CD14-positive monocyte (primary cell): Measurements from ENCODE around the gene COL9A3. TPM values are rescaled to one million over a fixed set of nuclear protein-coding genes. Genes with fewer than 3 reads are reported as not detected.

Experiments
- DNase-seq, 3 donors: peaks; one replicate each; pipeline ENCODE4 v3.0.0-alpha.2; 2011 to 2022
- H2AFZ ChIP-seq: 2 replicates; pipeline ENCODE4 v1.6.0; 2012; ENCODE audit warnings: mild to moderate bottlenecking, low read depth, low read length, inconsistent platforms; ENCODE audit not compliant: insufficient read depth, poor library complexity, severe bottlenecking
- H3K27ac ChIP-seq, 2 donors: 1 replicate in 1 of 2; 2 replicates in 1 of 2; pipeline ENCODE4 v1.5.1; 2012 to 2013; ENCODE audit warnings: low read length in 2 of 2, control low read depth in 1 of 2, inconsistent platforms in 1 of 2, low read depth in 1 of 2, mild to moderate bottlenecking in 1 of 2
- H3K27me3 ChIP-seq, 2 donors: one replicate each; pipeline versions ENCODE4 v1.6.0 to v1.6.1; 2011 to 2013; ENCODE audit warnings: low read length in 2 of 2; ENCODE audit not compliant: control insufficient read depth in 2 of 2, insufficient read depth in 2 of 2
- H3K36me3 ChIP-seq, 2 donors: replicated peaks in 1 of 2; 1 replicate in 1 of 2; 2 replicates in 1 of 2; pipeline versions ENCODE4 v1.5.1 to v1.6.1; 2012 to 2013; ENCODE audit warnings: low read length in 2 of 2, control low read depth in 1 of 2, inconsistent platforms in 1 of 2, mild to moderate bottlenecking in 1 of 2; ENCODE audit not compliant: insufficient read depth in 2 of 2, control insufficient read depth in 1 of 2
- H3K4me1 ChIP-seq, 2 donors: 1 replicate in 1 of 2; 2 replicates in 1 of 2; pipeline versions ENCODE4 v1.5.1 to v1.6.1; 2012 to 2013; ENCODE audit warnings: low read length in 2 of 2, control low read depth in 1 of 2, inconsistent platforms in 1 of 2, mild to moderate bottlenecking in 1 of 2, moderate library complexity in 1 of 2; ENCODE audit not compliant: insufficient read depth in 2 of 2, control insufficient read depth in 1 of 2
- H3K4me2 ChIP-seq: replicated peaks from 2 replicates; pipeline ENCODE3; 2012; ENCODE audit warnings: low read length, moderate library complexity, mild to moderate bottlenecking; ENCODE audit not compliant: poor library complexity, severe bottlenecking; ENCODE audit errors: extremely low read depth
- H3K4me3 ChIP-seq, 3 experiments: fragments of 200-600 bp in 1 of 3; sonication (generic) in 1 of 3; replicated peaks in 1 of 3; 1 replicate in 2 of 3; 2 replicates in 1 of 3; pipeline ENCODE4 v1.5.1; 2011 to 2013; ENCODE audit warnings: low read length in 3 of 3, mild to moderate bottlenecking in 3 of 3, control low read depth in 2 of 3, low read depth in 2 of 3, inconsistent platforms in 1 of 3, moderate library complexity in 1 of 3
- H3K79me2 ChIP-seq: 2 replicates; pipeline ENCODE4 v1.6.0; 2012; ENCODE audit warnings: mild to moderate bottlenecking, control low read depth, inconsistent platforms, low read length, moderate library complexity; ENCODE audit not compliant: insufficient read depth
- H3K9ac ChIP-seq: 2 replicates; pipeline ENCODE4 v1.6.0; 2017; ENCODE audit warnings: low read length, mild to moderate bottlenecking; ENCODE audit not compliant: insufficient read depth, poor library complexity, severe bottlenecking
- H3K9me3 ChIP-seq, 2 donors: replicated peaks in 1 of 2; 1 replicate in 1 of 2; 2 replicates in 1 of 2; pipeline versions ENCODE4 v1.5.1 to v1.6.1; 2012 to 2013; ENCODE audit warnings: low read length in 2 of 2, control low read depth in 1 of 2; ENCODE audit not compliant: control insufficient read depth in 1 of 2, insufficient read depth in 1 of 2
- H4K20me1 ChIP-seq: 2 replicates; pipeline ENCODE4 v1.6.0; 2012; ENCODE audit warnings: mild to moderate bottlenecking, low read length, control low read depth, moderate library complexity; ENCODE audit not compliant: insufficient read depth
- H3K27ac Mint-ChIP-seq, 7 donors: one replicate each; pipeline ENCODE4 v1.8.0; 2020; ENCODE audit warnings: mild to moderate bottlenecking in 7 of 7, mixed read lengths in 7 of 7, moderate library complexity in 6 of 7, inconsistent platforms in 2 of 7
- H3K27me3 Mint-ChIP-seq, 3 donors: one replicate each; pipeline ENCODE4 v1.8.0; 2021 to 2022; ENCODE audit warnings: low read depth in 3 of 3, mild to moderate bottlenecking in 3 of 3, mixed read lengths in 3 of 3, moderate library complexity in 3 of 3, inconsistent platforms in 1 of 3
- H3K36me3 Mint-ChIP-seq, 2 donors: one replicate each; pipeline ENCODE4 v1.8.0; 2020; ENCODE audit warnings: mixed read lengths in 2 of 2, inconsistent platforms in 1 of 2, mild to moderate bottlenecking in 1 of 2
- H3K4me1 Mint-ChIP-seq: one replicate; pipeline ENCODE4 v1.8.0; 2020; ENCODE audit warnings: mild to moderate bottlenecking, mixed read lengths
- H3K4me3 Mint-ChIP-seq, 2 donors: one replicate each; pipeline ENCODE4 v1.8.0; 2020; ENCODE audit warnings: mild to moderate bottlenecking in 2 of 2, mixed read lengths in 2 of 2, moderate library complexity in 1 of 2
- H3K9me3 Mint-ChIP-seq, 7 donors: one replicate each; pipeline ENCODE4 v1.8.0; 2020 to 2022; ENCODE audit warnings: mixed read lengths in 7 of 7, mild to moderate bottlenecking in 6 of 7, moderate library complexity in 6 of 7, inconsistent platforms in 2 of 7
- CTCF ChIP-seq: fragments of 200-600 bp; IDR thresholded peaks from one replicate; pipeline ENCODE4 v1.8.0; 2022; ENCODE audit warnings: antibody characterized with exemption, mild to moderate bottlenecking
- WGBS: methylation state at CpG from one replicate; pipeline ENCODE4 v1.1.5; 2013; ENCODE audit warnings: missing lambda C conversion rate; ENCODE audit not compliant: insufficient coverage; 5-methylcytosine and 5-hydroxymethylcytosine counted together
- intact Hi-C, 2 donors: fragments of 100-400 bp; cut with micrococcal nuclease; formaldehyde crosslinking; loops; one replicate each; pipeline versions ENCODE4 v1.15.0 to v1.15.1; 2023
- polyA plus RNA-seq, 3 donors: library from polyadenylated mRNA; depleted of rRNA in 1 of 3; unstranded in 2 of 3; stranded (reverse) in 1 of 3; fragments of 300-500 nt in 2 of 3; fragments of >200 nt in 1 of 3; fragmentation: Illumina TruSeq in 2 of 3; gene quantifications; 1 replicate in 2 of 3; 2 replicates in 1 of 3; pipeline ENCODE4 v1.2.3, GENCODE V29; 2012 to 2021

COL9A3 gene
- polyA plus RNA-seq, 3 donors: 1.8 to 4.4 (median 2.6) TPM

DNA sequence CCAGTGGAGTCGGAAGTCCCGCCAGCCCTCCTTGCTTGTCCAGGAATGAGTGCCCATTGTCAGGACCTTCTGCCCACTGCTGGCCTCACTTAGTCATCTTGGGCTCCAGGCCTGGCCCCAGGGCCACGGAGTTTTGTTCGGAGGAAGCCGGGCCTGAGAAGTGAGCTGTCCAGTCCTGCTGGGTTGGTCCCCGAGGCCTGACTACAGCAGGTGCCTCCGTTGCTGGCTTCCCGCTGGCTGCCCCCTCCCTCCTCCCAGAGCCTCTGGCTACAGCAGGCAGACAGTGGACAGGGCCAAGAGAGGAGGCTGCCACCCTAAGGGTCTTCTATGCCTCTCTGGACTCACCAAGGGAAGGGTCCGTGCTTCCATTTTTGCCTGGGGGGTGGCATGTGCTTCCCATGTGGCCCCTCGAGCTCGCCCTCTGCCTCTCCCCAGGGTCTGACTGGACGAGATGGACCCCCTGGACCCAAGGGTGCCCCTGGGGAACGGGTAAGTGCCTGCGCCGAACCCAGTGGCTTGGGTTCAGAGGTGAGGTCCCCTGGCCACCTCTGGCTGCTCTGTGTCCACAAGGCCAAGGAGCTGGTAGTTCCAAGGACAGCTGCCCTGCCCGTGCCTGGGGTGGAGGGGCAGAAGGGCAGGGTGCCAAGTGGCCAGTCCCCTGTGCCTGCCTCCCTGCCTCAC, 2.8 kb downstream of the COL9A3 start:
- H3K9me3 Mint-ChIP-seq: peaks cover 0 to 16% (median 0%) of the 10 kb centered on the region in 7 donors
- no peak for TF ChIP-seq CTCF
- Histone ChIP-seq H3K27me3 (peaks cover 19 to 45% of the 10 kb centered on the region in 2 donors), H3K4me3 (no peak overlapping the region), H3K79me2 (no peaks in the 10 kb centered on the region), H3K27ac (no peak overlapping the region), H3K9ac (no peak overlapping the region), H4K20me1 (peaks cover 27% of the 10 kb centered on the region), H2AFZ (no peak overlapping the region), H3K4me1 (peaks cover 20 to 36% of the 10 kb centered on the region in 2 donors), H3K4me2 (no peak overlapping the region), H3K36me3 (no peaks in the 10 kb centered on the region), H3K9me3 (no peaks in the 10 kb centered on the region)
- peaks cover 17% of the 10 kb centered on the region for H3K4me1 Mint-ChIP-seq
- peaks cover 43 to 58% (median 47%) of the 10 kb centered on the region in 3 donors for H3K27me3 Mint-ChIP-seq
- intact Hi-C loops: no loop called here
- no peak for DNase-seq
- 83% methylated on average over 11 of the region's 16 CpGs for WGBS
- H3K36me3 Mint-ChIP-seq: no peaks in the 10 kb centered on the region
- no peak overlapping the region for H3K27ac Mint-ChIP-seq
- H3K4me3 Mint-ChIP-seq: peak overlapping the region in 1 of 2 donors; percentile 30

DNA sequence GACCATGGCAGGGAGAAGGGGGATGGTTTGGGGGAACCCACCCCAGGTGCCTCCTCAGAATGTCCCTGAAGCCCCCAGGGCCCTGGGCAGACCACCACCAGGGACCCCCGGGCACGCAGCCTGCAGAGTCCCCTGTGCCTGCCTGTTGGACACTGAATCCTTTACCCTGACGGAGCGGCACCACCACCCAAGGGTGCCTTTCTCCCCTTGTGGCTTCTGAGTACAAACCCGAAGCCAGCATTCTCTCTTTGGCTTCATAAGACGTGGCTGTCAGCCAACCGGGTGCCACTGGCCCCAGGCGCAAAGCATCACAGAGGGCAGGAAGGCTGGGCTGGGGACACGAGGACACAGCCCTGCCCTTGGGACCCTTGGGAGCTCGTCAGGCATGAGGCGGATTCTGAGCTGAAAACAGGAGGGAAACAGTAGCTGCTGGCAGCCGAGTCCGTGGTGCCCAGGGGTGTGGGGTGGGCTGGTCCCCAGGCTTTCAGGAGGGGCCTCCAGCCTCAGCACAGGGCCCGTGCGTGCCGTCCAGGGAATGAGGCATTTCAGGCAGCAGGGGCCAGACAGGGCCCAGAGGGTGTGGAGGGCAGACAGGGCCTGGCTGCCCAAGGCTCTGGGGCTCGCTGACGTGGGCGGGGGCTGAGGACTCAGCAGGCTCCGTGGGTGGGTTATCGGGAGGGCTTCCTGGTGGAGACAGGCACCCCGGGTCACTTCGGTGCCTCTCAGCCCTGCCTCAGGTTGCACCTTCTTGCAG, 3.5 kb downstream of the COL9A3 start:
- peaks cover 19% of the 10 kb centered on the region for H4K20me1 ChIP-seq
- 90% methylated on average over 22 of the region's 23 CpGs for WGBS
- H3K27me3 ChIP-seq: peaks cover 19 to 38% of the 10 kb centered on the region in 2 donors
- H3K36me3 ChIP-seq: no peaks in the 10 kb centered on the region
- H3K9me3 ChIP-seq: no peaks in the 10 kb centered on the region
- peaks cover 0 to 16% (median 0%) of the 10 kb centered on the region in 7 donors for H3K9me3 Mint-ChIP-seq
- H3K4me1 ChIP-seq: peaks cover 22 to 31% of the 10 kb centered on the region in 2 donors
- H3K4me2 ChIP-seq: no peak overlapping the region
- H3K4me1 Mint-ChIP-seq: peaks cover 13% of the 10 kb centered on the region
- intact Hi-C loops: no loop called here
- H3K9ac ChIP-seq: no peak overlapping the region
- H3K27ac Mint-ChIP-seq: no peak overlapping the region
- no peak for TF ChIP-seq CTCF
- H3K4me3 Mint-ChIP-seq: no peak overlapping the region
- no peaks in the 10 kb centered on the region for H3K36me3 Mint-ChIP-seq
- H3K27me3 Mint-ChIP-seq: peaks cover 36 to 50% (median 41%) of the 10 kb centered on the region in 3 donors
- no peak for DNase-seq
- H3K27ac ChIP-seq: no peak overlapping the region
- H2AFZ ChIP-seq: no peak overlapping the region
- no peak overlapping the region for H3K4me3 ChIP-seq
- H3K79me2 ChIP-seq: no peaks in the 10 kb centered on the region
